DMS114 treated with DMSO at 0.1 percent for 48 hours (cell line): ENCODE results near the gene ATR.
"Not testable (repeated sequence)": the region's sequence is repeated elsewhere in the genome, so short reads cannot be mapped to it uniquely, and the experiment has no call there.

Experiments
- DNase-seq: peaks from one replicate; lab custom pipeline; 2025; ENCODE audit not compliant: unreplicated experiment; lab: John Stamatoyannopoulos, UW

ATR gene

GRCh38 chr3:142595141-142595540 is 16.6 kb upstream of the ATR start:
- DNase-seq: no peak

- not testable (repeated sequence) for DNase-seq
These were observed 13.7 kb upstream of the ATR start for GRCh38 chr3:142592268-142592667.

- no peak for DNase-seq
These were observed 10.2 kb upstream of the ATR start for GRCh38 chr3:142588703-142589102.

- DNase-seq: peak; percentile 61
These were observed 8.4 kb upstream of the ATR start for GRCh38 chr3:142586803-142587406.

GRCh38 chr3:142581070-142581469 is 2.5 kb upstream of the ATR start:
- not testable (repeated sequence) for DNase-seq

GRCh38 chr3:142580061-142580423 is 1.5 kb upstream of the ATR start:
- no peak for DNase-seq

GRCh38 chr3:142577696-142578328 is 721 bp downstream of the ATR start:
- no peak for DNase-seq

GRCh38 chr3:142576792-142577191 is 1.7 kb downstream of the ATR start:
- DNase-seq: no peak

- no peak for DNase-seq
These were observed 3.9 kb downstream of the ATR start for GRCh38 chr3:142574665-142575064.

GRCh38 chr3:142574223-142574622 is 4.3 kb downstream of the ATR start:
- not testable (repeated sequence) for DNase-seq

- DNase-seq: not testable (repeated sequence)
These were observed 9.1 kb downstream of the ATR start for GRCh38 chr3:142569422-142569821.

GRCh38 chr3:142568393-142569017 is 10.0 kb downstream of the ATR start:
- no peak for DNase-seq

GRCh38 chr3:142566096-142566495 is 12.4 kb downstream of the ATR start:
- no peak for DNase-seq

- no peak for DNase-seq
These were observed 15.0 kb downstream of the ATR start for GRCh38 chr3:142563496-142563997.

- DNase-seq: no peak
These were observed 18.4 kb downstream of the ATR start for GRCh38 chr3:142560118-142560517.

GRCh38 chr3:142553741-142554140 is 24.8 kb downstream of the ATR start:
- no peak for DNase-seq

- DNase-seq: not testable (repeated sequence)
These were observed 26.0 kb downstream of the ATR start for GRCh38 chr3:142552579-142552978.

GRCh38 chr3:142549986-142550385 is 28.5 kb downstream of the ATR start:
- DNase-seq: no peak

- DNase-seq: no peak
These were observed 35.2 kb downstream of the ATR start for GRCh38 chr3:142543307-142543706.

- no peak for DNase-seq
These were observed 36.5 kb downstream of the ATR start for GRCh38 chr3:142542054-142542453.

- no peak for DNase-seq
These were observed 42.0 kb downstream of the ATR start for GRCh38 chr3:142536519-142536918.

GRCh38 chr3:142534543-142534942 is 44.0 kb downstream of the ATR start:
- no peak for DNase-seq
